Testis (tissue), 3 donors: ENCODE measurements around the gene AP1M2. TPM values are rescaled to one million over a fixed set of nuclear protein-coding genes. Genes with fewer than 3 reads are reported as not detected.
"Not testable (repeated sequence)": the region's sequence is repeated elsewhere in the genome, so short reads cannot be mapped to it uniquely, and the experiment has no call there.

Experiments
- DNase-seq: peaks from one replicate; pipeline ENCODE4 v3.0.0-alpha.2; 2019
- H3K27ac ChIP-seq, 2 donors: fragments of 200-600 bp; sonication (generic); one replicate each; pipeline ENCODE4 v1.5.1; 2019
- H3K27me3 ChIP-seq: fragments of 200-600 bp; sonication (generic); one replicate; pipeline ENCODE4 v1.5.1; 2019
- H3K36me3 ChIP-seq: fragments of 200-600 bp; sonication (generic); one replicate; pipeline ENCODE4 v1.5.1; 2017; ENCODE audit warnings: low read depth; ENCODE audit errors: missing control alignments
- H3K4me1 ChIP-seq: fragments of 200-600 bp; sonication (generic); one replicate; pipeline ENCODE4 v1.5.1; 2019
- H3K4me3 ChIP-seq, 2 donors: fragments of 200-600 bp; sonication (generic); one replicate each; pipeline ENCODE4 v1.5.1; 2017 to 2019
- H3K9me3 ChIP-seq: fragments of 200-600 bp; sonication (generic); one replicate; pipeline ENCODE4 v1.5.1; 2017
- POLR2A ChIP-seq: fragments of 450-650 bp; IDR thresholded peaks from one replicate; pipeline ENCODE4 v1.6.1; 2017; ENCODE audit warnings: antibody characterized with exemption, mild to moderate bottlenecking, moderate library complexity
- WGBS, 2 donors: methylation state at CpG; one replicate each; pipeline ENCODE4 v1.1.5; 2018; 5-methylcytosine and 5-hydroxymethylcytosine counted together
- intact Hi-C: fragments of 100-400 bp; cut with DNase I; formaldehyde crosslinking; loops from one replicate; pipeline ENCODE4 v1.15.1; 2023; ENCODE audit warnings: low total_unique reads
- polyA plus RNA-seq: library from polyadenylated mRNA; stranded (reverse); fragments of 350-450 nt; fragmentation: Illumina TruSeq; extraction: RNeasy Lipid Tissue Mini Kit (QIAGEN cat#74804); gene quantifications from one replicate; pipeline ENCODE4 v1.2.3, GENCODE V29; 2014; ENCODE audit warnings: low read depth, low replicate concordance; ENCODE audit not compliant: insufficient read depth
- total RNA-seq, 2 donors: library from RNA; depleted of rRNA; stranded (reverse); fragments of >200 nt; gene quantifications; one replicate each; pipeline ENCODE4 v1.2.3, GENCODE V29; 2016
- TF ChIP-seq, protein P1 (sequence below), 3 experiments: fragments of 450-650 bp in 2 of 3; fragments of 200-600 bp in 1 of 3; sonication (generic) in 1 of 3; IDR thresholded peaks; one replicate each; pipeline ENCODE4 v1.5.1; 2016 to 2019; ENCODE audit warnings: antibody characterized with exemption in 3 of 3, mild to moderate bottlenecking in 2 of 3, moderate library complexity in 1 of 3

The AP1M2 gene
- total and polyA plus RNA-seq, 3 donors from 2014 or later: 6.9 to 23.3 (median 7.7) TPM

DNA sequence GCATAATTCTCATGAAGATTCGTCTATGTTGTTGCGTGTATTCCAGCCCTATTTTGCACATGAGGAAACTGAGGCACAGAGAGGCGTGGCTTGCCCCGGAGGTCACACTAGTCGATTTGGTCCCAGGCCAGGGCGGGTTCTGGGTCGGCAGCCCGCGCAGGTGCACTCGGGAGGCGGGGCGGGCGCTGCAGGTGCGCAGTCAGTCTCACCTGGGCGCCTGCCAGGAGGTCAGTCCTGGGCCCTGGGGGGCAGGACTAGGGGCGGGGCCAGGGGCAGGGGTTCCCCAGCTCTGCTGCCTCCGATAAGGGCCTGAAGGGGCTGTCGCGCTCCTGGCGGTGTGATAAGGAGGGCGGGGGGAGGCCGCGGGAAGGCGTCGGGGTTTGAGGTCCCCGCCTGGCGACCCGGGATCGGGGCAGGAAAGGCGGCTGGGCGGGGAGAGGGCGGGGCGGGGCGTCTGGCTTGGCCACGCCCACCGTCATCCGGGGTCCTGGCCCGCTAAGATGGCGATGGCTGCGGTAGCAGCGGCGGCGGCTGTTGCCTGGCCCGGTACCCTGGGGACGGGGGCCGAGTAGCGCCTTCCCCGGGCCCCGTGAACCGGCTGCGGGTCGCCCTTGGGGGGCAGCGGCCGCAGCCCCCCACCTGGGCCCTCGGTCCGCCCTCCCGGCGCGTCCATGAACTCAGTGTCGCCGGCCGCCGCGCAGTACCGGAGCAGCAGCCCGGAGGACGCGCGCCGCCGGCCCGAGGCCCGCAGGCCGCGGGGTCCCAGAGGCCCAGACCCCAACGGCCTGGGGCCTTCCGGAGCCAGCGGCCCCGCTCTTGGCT, 43.5 kb downstream of the AP1M2 start, which contains the start of gene ATG4D:
Gene ATG4D, plus strand, starts transcription at position 485 of the 822 bp plus-strand sequence. Its CDS starts 187 bp downstream, at position 672.
- Histone ChIP-seq H3K4me3 (peak within 1 kb of the TSS; percentile 91 to 97), H3K9me3 (no peaks in the 10 kb centered on the region), H3K27me3 (no peaks in the 10 kb centered on the region), H3K4me1 (peaks cover 10% of the 10 kb centered on the region), H3K36me3 (no peaks in the 10 kb centered on the region), H3K27ac (peak within 1 kb of the TSS; percentile 91 to 92)
- TF ChIP-seq POLR2A: no peak
- TF ChIP-seq, protein P1, sequence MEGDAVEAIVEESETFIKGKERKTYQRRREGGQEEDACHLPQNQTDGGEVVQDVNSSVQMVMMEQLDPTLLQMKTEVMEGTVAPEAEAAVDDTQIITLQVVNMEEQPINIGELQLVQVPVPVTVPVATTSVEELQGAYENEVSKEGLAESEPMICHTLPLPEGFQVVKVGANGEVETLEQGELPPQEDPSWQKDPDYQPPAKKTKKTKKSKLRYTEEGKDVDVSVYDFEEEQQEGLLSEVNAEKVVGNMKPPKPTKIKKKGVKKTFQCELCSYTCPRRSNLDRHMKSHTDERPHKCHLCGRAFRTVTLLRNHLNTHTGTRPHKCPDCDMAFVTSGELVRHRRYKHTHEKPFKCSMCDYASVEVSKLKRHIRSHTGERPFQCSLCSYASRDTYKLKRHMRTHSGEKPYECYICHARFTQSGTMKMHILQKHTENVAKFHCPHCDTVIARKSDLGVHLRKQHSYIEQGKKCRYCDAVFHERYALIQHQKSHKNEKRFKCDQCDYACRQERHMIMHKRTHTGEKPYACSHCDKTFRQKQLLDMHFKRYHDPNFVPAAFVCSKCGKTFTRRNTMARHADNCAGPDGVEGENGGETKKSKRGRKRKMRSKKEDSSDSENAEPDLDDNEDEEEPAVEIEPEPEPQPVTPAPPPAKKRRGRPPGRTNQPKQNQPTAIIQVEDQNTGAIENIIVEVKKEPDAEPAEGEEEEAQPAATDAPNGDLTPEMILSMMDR (IDR thresholded peaks at IDR 0.05): no peak
- DNase-seq: peak; percentile 86
- intact Hi-C loops: no loop called here
- 1 to 3% methylated on average over 11 to 42 of the region's 79 CpGs for WGBS, 2 donors

DNA sequence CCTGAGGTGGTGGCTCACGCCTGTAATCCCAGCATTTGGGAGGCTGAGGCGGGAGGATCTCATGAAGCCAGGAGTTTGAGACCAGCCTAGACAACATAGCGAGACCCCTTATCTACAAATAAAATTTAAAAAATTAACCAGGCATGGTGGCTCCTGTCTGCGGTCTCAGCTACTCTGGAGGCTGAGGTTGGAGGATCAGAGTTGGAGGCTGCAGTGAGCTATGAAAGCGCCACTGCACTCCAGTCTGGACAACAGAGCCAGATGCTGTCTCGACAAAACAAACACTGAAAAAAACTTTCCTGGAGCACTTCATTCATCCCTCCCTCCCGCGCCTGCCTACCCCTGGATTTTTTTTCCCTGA, 44.1 kb downstream of the AP1M2 start:
- H3K36me3 ChIP-seq: no peaks in the 10 kb centered on the region
- H3K4me3 ChIP-seq: peak overlapping the region; percentile 91 to 97
- no peak for DNase-seq
- H3K9me3 ChIP-seq: no peaks in the 10 kb centered on the region
- H3K27ac ChIP-seq: peak overlapping the region in 1 of 2 donors; percentile 92
- TF ChIP-seq, protein P1 (IDR thresholded peaks at IDR 0.05): no peak
- TF ChIP-seq POLR2A: no peak
- intact Hi-C loops: no loop called here
- 29 to 48% methylated on average over 8 of the region's 8 CpGs for WGBS, 2 donors
- peaks cover 10% of the 10 kb centered on the region for H3K4me1 ChIP-seq
- H3K27me3 ChIP-seq: no peaks in the 10 kb centered on the region

DNA sequence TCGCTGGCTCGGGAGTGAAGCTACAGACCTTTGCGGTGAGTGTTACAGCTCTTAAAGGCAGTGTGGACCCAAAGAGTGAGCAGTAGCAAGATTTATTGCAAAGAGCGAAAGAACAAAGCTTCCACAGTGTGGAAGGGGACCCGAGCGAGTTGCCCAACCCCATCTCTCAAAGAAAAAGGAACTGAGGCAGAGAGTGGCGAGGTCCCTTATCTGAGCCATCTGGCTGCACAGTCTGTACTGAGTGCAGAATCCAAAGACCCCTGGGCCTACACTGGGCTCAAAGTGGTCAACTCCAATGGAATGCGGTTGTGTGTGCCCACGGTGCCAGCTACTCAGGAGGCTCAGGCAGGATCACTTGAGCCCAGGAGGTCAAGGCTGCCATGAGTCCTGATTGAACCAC, 48.1 kb downstream of the AP1M2 start:
- H3K4me1 ChIP-seq, H3K9me3 ChIP-seq, H3K36me3 ChIP-seq, H3K27ac ChIP-seq, H3K27me3 ChIP-seq, H3K4me3 ChIP-seq, DNase-seq, intact Hi-C loops: not testable (repeated sequence)
- 70 to 71% methylated on average over 9 of the region's 9 CpGs for WGBS, 2 donors

DNA sequence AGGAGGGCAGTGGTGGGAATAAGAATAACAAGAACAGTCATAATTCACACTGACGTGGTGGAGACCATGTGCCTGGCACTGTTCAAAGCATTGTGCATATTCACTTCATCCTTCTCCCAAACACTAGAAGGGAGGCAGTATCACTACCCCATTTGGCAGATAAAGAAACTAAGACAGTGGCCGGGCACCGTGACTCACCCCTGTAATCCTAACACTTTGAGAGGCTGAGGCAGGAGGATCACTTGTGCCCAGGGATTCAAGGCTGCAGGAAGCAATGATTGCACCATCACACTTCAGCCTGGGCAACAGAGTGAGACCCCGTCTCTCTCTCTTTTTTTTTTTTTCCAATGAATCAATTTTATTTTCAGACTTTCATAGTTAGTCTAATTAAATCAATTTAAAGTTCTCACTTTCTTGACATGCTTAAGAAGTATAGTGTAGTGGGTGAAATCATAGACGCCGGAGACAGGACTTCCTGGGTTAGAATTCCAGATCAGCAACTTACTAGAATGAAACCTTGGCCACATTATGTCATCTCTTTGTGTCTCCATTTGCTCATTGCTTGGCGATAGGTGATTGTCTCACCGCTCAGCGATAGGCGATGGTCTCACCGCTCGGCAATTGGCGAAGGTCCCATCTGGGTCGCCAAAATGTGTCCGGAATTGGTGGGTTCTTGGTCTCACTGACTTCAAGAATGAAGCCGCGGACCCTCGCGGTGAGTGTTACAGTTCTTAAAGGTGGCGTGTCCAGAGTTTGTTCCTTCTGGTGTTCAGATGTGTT, 48.7 kb downstream of the AP1M2 start:
- H3K27me3 ChIP-seq: no peaks in the 10 kb centered on the region
- no peaks in the 10 kb centered on the region for H3K36me3 ChIP-seq
- no peaks in the 10 kb centered on the region for H3K9me3 ChIP-seq
- TF ChIP-seq, protein P1 (IDR thresholded peaks at IDR 0.05): no peak
- TF ChIP-seq POLR2A: no peak
- H3K27ac ChIP-seq: no peak overlapping the region
- WGBS, 2 donors: 76 to 82% methylated on average over 17 to 20 of the region's 20 CpGs
- intact Hi-C loops: no loop called here
- peaks cover 2% of the 10 kb centered on the region for H3K4me1 ChIP-seq
- DNase-seq: no peak
- H3K4me3 ChIP-seq: no peak overlapping the region

DNA sequence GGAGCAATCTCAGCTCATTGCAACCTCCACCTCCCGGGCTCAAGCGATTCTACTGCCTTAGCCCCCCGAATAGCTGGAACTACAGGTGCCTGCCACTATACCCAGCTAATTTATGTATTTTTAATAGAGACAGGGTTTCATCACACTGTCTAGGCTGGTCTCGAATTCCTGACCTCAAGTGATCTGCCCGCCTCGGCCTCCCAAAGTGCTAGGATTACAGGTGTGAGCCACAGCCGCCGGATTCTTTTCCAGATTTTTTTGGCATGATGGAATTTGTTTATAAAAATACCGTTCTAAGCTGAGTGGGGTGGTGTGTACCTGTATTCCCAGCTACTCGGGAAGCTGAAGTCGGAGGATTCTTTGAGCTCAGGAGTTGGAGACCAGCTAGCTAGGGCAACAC, 49.4 kb downstream of the AP1M2 start:
- intact Hi-C loops: no loop called here
- WGBS, 2 donors: 78 to 86% methylated on average over 11 of the region's 11 CpGs

More for the DNA sequence above, 49.4 kb downstream of the AP1M2 start:
- H3K27me3 ChIP-seq: no peaks in the 10 kb centered on the region
- DNase-seq: no peak
- no peaks in the 10 kb centered on the region for H3K4me1 ChIP-seq
- no peak for TF ChIP-seq POLR2A
- TF ChIP-seq, protein P1 (IDR thresholded peaks at IDR 0.05): no peak
- no peaks in the 10 kb centered on the region for H3K36me3 ChIP-seq
- no peak overlapping the region for H3K4me3 ChIP-seq
- no peaks in the 10 kb centered on the region for H3K9me3 ChIP-seq
- H3K27ac ChIP-seq: no peak overlapping the region
